GM10248 (cell line): ENCODE measurements around the gene PTPRN2.

Source experiments
- CTCF ChIA-PET: fragments of 300-600 bp; sonication (Branson Sonifier 250); formaldehyde crosslinking; extraction: SDS; loops from one replicate; lab custom pipeline; 2021; ENCODE audit warnings: antibody characterized with exemption; lab: Yijun Ruan, JAX
- POLR2A ChIA-PET: fragments of 350-650 bp; sonication (Branson Sonifier 250); formaldehyde crosslinking; extraction: SDS; loops from one replicate; lab custom pipeline; 2020; ENCODE audit warnings: antibody characterized with exemption; lab: Yijun Ruan, JAX
- DNase-seq: peaks from one replicate; pipeline ENCODE4 v3.0.0; 2012; ENCODE audit errors: extremely low spot score
- TF ChIP-seq, protein P1 (sequence below): IDR thresholded peaks from 2 replicates; pipeline ENCODE4 v1.5.1; 2012; ENCODE audit warnings: mild to moderate bottlenecking, low read depth; ENCODE audit errors: extremely low read depth, missing control alignments, control extremely low read depth

Gene PTPRN2

GRCh38 chr7:157550300-157551275 is 1037.0 kb downstream of the PTPRN2 start:
- ChIA-PET CTCF (no interaction called here), POLR2A (no interaction called here)
- TF ChIP-seq, protein P1, sequence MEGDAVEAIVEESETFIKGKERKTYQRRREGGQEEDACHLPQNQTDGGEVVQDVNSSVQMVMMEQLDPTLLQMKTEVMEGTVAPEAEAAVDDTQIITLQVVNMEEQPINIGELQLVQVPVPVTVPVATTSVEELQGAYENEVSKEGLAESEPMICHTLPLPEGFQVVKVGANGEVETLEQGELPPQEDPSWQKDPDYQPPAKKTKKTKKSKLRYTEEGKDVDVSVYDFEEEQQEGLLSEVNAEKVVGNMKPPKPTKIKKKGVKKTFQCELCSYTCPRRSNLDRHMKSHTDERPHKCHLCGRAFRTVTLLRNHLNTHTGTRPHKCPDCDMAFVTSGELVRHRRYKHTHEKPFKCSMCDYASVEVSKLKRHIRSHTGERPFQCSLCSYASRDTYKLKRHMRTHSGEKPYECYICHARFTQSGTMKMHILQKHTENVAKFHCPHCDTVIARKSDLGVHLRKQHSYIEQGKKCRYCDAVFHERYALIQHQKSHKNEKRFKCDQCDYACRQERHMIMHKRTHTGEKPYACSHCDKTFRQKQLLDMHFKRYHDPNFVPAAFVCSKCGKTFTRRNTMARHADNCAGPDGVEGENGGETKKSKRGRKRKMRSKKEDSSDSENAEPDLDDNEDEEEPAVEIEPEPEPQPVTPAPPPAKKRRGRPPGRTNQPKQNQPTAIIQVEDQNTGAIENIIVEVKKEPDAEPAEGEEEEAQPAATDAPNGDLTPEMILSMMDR = no peak
- DNase-seq = no peak

DNA sequence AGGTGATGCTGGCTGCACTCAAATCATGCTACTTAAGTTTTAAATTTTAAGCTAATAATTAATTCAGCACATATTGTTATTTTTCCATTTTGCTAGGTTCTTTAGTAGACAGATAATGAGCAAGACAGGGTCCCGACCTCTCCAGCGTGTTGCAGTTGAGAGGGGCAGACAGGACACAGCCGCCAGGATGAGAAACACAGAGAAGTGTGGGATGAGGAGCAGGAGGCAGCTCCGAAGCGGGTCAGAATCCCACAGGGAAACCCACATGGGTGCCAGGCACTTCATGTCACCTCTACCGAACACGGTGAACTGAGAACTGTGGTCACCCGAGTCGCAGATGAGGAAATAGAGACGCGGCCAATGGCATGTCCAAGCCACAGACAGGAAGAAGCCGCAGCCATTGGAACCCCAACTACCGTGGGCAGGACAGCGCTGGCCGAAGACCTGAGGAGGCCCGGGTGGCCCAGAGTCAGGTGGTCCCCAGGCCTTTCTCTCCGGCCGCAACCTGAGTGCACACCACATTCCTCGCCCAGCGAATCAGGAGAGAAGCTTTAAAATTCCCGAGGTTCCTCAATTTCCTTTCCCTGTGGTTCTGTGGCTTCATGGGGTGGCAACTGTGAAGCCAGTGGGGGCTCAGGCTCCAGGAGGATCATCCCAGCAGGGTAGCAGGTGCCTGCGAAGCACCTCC is 1037.9 kb downstream of the PTPRN2 start:
- no peak for DNase-seq
- POLR2A ChIA-PET = no interaction called here
- CTCF ChIA-PET = no interaction called here
- TF ChIP-seq, protein P1 = no peak

DNA sequence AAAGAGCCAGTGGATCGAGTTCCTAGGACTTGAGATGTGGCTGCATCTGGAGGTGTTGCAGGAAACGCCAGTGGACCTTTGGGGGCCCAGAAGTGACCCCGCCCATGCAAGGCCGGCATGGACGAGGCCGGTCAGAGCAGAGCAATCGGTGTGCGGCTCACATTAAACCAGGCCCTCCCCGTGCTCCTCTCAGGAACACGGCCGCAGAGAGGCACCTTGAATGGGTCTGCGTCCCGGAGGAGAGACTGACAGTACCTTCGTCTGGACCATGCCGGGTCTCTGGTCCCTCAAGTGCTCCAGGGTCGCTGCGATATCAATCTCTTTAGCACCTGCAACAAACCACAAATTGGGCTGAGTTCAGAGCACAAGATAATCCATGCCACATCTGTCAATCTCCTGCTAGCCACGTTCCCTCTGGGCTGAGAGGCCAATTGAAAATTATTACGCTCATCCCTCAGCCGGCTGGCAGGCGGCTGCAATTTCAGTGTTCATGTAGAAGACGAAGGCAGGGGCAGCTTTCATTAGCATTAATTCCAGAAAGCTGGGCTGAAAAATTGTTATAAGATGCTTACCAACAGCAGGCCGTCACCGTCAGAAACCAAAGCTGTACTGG is 1038.8 kb downstream of the PTPRN2 start:
- TF ChIP-seq, protein P1 = no peak
- no peak for DNase-seq
- ChIA-PET POLR2A (no interaction called here), CTCF (no interaction called here)

- POLR2A ChIA-PET = no interaction called here
- CTCF ChIA-PET = no interaction called here
- TF ChIP-seq, protein P1 = no peak
- no peak for DNase-seq
These were observed 1040.0 kb downstream of the PTPRN2 start for GRCh38 chr7:157547611-157548010.

- ChIA-PET POLR2A (no interaction called here), CTCF (no interaction called here)
- TF ChIP-seq, protein P1 = no peak
- no peak for DNase-seq
These were observed 1040.5 kb downstream of the PTPRN2 start for GRCh38 chr7:157547102-157547501.

GRCh38 chr7:157545681-157546060 is 1042.0 kb downstream of the PTPRN2 start:
- CTCF ChIA-PET = no interaction called here

More at GRCh38 chr7:157545681-157546060, 1042.0 kb downstream of the PTPRN2 start:
- POLR2A ChIA-PET = no interaction called here
- no peak for DNase-seq
- TF ChIP-seq, protein P1 = no peak
